ENCODE results near the gene CREB3L4.

Gene CREB3L4, protein sequence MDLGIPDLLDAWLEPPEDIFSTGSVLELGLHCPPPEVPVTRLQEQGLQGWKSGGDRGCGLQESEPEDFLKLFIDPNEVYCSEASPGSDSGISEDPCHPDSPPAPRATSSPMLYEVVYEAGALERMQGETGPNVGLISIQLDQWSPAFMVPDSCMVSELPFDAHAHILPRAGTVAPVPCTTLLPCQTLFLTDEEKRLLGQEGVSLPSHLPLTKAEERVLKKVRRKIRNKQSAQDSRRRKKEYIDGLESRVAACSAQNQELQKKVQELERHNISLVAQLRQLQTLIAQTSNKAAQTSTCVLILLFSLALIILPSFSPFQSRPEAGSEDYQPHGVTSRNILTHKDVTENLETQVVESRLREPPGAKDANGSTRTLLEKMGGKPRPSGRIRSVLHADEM

DNA sequence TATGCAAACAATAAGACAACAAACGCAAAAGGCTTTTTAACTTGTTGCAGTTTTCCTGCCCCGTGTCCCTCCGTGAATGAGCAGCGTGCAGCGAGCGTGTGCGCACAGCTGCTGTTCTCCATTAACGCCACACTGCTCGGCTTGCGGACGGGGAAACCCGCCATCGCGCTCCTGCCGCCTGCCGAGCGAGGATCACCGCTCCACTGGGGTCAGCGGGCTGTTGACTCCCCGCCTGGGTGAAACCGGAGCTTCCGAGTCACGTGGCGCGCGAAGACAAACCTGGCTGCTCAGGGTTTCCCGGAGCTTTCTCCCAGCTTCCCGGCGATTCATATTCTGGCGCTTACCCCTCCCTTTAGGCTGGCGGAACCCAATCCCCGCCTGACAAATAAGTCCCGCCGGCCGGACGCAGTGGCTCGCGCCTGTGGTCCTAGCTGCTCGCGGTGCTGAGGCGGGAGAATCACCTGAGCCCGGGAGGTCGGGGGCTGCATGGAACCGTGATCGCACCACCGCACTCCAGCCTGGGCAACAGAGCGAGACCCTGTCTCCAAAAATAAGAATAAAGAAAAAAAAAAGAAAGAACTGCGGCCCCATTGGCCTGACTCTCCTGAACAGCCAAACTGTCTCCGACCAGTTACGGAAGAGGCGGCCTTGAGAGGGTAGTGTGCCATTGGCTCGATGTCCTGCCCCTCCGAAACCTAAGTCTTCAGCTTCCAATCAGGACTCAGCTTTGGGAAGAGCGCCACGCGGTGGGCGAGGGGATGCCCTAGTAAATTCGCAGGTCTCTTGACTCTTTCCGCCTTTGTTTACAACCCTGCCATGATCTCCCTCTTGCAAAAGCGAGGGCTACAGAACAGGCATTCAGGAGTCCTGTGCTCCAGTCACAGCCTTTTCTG, at the start of gene CREB3L4:
TSS of gene CREB3L4 (plus strand) at position 796 of the 893 bp plus-strand sequence. CDS start 624 bp downstream, outside the sequence.
- peak; percentile 88 to 91 for ATAC-seq

- no peak for ATAC-seq
These were observed 47.5 kb upstream of the CREB3L4 start for GRCh38 chr1:153919876-153920852.

DNA sequence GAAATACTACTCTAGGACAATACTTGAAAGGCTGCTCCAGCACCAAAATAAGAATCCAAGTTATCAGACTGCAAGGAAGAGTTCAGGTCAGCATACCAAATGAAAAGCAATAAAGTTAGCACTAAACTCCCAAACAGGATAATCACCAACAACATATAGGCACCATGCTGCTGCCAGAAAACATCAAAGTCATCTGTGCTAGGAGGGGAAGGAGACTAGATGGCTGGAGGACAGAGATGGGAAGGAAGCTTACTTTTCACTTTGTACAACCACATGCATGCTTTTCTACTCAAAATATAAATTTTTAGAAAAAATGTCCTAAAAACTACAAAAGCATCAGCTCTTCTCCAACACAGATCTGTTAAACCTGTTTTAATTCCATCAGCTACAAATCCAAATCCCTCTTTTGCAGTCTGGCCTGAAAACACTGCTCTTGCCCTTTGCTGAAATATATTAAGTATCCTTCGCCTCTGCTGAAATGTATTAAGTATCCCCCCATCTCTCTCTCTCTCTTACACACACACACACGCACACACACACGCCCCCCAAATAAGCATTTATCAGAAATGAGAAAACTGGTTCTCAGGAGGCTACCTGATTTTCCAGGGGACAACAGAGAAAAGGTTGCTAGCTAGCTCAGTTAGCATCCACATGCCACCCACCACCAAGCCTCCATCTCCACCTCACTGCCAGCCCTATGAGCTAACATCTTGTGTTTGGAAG, 46.5 kb upstream of the CREB3L4 start:
- no peak for ATAC-seq

DNA sequence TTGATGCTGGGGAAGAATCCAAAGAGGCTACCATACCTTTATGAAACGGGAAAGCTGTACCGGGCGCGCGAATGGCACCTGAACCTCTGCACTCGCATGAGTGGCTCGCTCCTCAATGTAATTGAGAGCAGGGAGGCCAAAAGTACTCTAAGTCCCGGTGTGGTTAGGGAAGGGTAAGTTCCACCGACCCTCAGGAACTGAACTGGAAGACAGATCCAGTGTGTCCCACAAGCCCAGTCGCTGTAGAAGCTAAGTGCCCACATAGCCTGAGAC, 46.0 kb upstream of the CREB3L4 start:
- ATAC-seq = no peak

GRCh38 chr1:153922076-153922971, 45.4 kb upstream of the CREB3L4 start:
- ATAC-seq = peak; percentile 6 to 19

- ATAC-seq = peak; percentile 95 to 96
These were observed 44.5 kb upstream of the CREB3L4 start, which contains the start of gene GATAD2B for GRCh38 chr1:153922972-153923925. Gene GATAD2B (minus strand): TSS chr1:153922972. CDS start chr1:153828347, 94,625 bp downstream.

GRCh38 chr1:153926405-153926804, 41.3 kb upstream of the CREB3L4 start:
- no peak for ATAC-seq

GRCh38 chr1:153928245-153928644, 39.5 kb upstream of the CREB3L4 start:
- ATAC-seq = no peak

- no peak for ATAC-seq
These were observed 38.8 kb upstream of the CREB3L4 start for GRCh38 chr1:153928791-153929341.

- no peak for ATAC-seq
These were observed 38.3 kb upstream of the CREB3L4 start for GRCh38 chr1:153929426-153929825.

DNA sequence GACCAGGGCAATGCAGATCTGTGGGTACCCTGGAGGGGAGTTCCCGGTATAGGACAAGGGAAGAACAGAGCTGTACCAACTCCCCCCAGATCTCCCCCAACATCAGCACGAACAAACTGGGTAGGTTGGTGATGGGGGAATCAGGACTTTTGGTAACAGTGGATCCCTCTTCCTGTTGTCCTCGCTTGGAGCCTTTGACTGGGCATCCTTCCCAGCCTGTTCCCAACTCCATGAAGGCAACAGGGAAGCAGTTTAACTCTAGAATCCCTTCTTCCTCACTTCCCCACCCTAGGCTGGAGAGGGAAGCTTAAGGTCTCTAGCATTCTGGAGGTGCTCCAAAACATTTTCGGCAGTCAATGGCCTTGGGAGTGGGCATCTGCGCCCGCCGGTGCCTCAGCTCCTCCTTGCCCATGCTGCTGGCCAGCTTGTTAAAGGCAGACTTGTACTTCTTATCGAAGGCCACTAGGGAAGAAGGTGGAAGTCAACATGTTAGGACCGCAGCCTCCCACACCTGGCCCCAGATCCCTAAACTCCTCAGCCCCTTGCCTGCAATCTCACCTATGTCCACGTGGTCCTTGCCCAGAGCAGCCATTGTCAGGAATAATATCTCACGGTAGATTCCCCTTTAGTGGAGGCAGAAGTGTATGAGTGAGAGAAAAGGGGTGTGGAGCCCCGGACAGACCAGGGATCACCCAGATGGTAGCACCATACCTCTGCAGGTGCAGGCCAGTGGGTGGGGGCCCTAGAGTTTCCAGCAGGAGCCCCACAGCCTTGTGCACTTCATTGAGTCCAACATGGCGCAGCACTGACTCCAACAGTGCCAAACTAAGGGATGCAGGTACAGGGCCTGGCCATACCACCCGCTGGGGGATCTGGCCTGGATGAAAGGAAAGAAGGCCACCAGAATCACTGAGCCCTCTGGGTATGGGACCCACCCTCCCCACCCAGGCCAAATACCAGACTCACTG, 37.4 kb upstream of the CREB3L4 start:
- no peak for ATAC-seq

DNA sequence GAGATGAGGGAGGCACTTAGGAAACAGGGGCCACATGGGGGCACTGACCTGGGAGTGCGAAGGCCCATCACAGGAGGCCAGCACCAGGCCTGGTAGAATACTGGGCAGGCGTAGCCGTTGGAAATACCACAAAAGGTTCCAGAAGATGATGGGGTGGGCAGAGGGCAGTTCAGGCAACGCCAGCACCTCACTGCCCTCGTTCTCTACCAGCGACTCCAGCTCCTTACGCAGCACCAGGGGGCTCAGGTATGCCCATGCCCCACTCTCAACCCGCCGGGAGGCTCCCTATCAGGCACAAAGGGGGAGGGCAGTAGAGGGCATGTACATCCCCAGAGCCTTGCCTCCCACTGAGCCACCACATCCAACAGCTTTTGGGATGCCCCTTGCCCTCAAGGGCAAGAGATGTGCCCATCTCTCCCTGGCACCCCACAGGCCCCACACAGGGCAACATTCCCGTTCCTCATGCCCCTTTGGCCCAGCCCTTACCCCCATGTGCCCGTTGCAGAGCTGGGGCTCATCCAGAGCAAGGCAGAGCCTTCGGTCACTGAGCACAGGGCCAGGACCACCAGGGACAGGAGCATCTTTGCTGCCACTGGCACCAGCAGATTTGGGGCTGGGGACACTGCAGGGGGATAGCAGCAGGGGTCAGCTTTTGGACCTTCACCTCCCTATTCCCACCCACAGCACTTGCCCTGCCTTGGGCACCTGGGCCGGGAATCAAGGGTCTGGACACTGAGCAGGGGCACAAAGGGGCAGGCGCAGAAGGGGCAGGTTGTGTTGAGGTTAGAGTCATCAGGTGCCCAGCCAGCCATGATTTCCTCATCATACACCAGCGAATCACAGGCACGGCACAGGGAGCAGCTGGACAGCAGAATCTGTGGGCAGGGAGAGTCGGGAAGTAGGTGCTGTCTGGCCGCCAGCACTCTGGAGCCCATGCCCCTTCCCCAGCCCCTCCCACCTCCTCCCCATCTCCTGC, 35.3 kb upstream of the CREB3L4 start:
- no peak for ATAC-seq

DNA sequence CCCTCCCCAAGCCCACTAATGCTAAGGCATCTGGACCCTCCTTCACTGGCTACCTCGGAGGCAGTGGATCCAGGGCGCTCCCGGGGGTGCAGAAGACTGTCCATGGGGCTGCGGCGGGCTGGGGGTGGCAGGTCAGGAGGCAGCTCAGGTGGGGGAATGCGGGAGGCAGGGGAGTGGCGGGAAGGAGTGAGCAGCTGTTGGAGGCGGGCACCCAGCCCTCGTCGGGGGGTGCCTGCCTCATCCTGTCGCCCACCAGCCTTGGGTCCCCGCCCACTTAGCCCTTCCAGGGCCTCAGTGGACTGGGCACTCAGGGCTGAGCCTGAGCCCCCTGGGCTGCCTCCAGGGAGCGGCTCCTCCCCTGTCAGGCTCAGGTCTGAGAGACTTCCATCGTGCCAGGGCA, 34.3 kb upstream of the CREB3L4 start:
- ATAC-seq = no peak

- ATAC-seq = no peak
These were observed 33.7 kb upstream of the CREB3L4 start for GRCh38 chr1:153933955-153934354.

DNA sequence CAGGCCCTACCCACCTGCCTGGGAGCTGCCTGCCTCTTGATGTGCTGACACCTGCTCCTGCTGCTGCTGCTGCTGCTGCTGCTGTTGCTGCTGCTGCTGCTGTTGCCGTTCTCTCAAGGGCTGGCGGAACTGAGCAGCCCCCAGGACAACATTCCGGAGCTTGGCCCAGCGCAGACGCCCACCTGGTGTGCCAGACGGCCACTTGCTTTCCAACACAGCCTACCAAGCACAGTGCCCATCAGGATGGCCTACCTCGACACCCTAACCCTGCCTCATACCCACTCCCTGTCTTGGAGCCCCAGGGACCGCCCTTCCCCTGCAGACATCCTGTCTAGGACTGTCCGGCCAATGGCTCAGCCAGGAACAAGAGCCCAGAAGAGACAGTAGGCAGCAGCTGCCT, 33.0 kb upstream of the CREB3L4 start:
- ATAC-seq = no peak

DNA sequence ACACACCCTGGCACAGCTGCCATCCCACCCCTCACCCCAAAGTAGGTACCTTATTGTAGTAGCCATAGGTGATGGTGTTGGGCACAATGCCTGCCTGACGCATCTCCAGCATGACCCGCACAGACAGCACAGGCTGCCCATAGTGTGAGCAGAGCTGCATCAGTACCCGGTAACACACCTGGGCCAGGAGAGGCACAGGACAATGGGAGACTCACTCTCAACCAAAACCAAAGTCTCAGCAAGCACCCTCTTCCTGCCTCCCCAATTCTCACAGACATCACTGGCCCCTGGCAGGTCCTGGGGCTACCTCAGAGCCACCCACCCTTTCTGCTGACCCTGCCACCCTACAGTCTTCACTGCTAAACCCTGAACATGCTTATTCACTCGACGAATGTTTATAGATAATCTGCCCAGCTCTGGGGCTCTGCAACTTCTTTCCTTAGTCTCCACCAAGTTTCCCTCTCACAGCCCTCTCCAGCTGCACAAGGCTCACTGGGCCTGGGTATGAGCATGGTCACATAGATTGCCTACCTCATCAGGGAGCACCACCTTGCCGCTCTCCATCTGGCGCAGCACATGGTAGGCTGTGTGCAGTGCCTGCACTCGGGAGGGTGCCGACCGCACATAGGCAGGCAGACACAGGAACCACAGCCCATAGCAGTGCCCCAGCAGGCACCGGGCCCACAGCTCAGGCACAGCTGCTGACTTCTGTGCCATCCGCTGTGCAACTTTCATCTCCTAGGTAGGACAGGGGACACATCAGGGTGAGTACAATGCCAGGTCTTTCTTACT, 31.5 kb upstream of the CREB3L4 start:
- no peak for ATAC-seq
